Adrenal gland (tissue), 12 donors: ENCODE results near the gene MACF1. TPM values are rescaled to one million over a fixed set of nuclear protein-coding genes. Genes with fewer than 3 reads are reported as not detected.

ENCODE experiments used
- DNase-seq, 7 donors: peaks; one replicate each; pipeline ENCODE4 v3.0.0-alpha.2; 2019 to 2020
- H3K27ac ChIP-seq, 5 donors: fragments of 200-600 bp; sonication (generic) in 4 of 5; 1 replicate in 3 of 5; 2 replicates in 2 of 5; pipeline versions ENCODE4 v1.5.1 to v1.8.0; 2016 to 2020; ENCODE audit warnings: mild to moderate bottlenecking in 1 of 5
- H3K27me3 ChIP-seq: fragments of 200-600 bp; 2 replicates; pipeline ENCODE4 v1.8.0; 2021
- H3K36me3 ChIP-seq, 2 donors: fragments of 200-600 bp; replicated peaks in 1 of 2; 1 replicate in 1 of 2; 2 replicates in 1 of 2; pipeline versions ENCODE4 v1.5.1 to v1.8.0; 2018 to 2022
- H3K4me1 ChIP-seq, 2 donors: fragments of 200-600 bp; replicated peaks in 1 of 2; 1 replicate in 1 of 2; 2 replicates in 1 of 2; pipeline versions ENCODE4 v1.5.1 to v1.8.0; 2018 to 2021
- H3K4me3 ChIP-seq, 4 donors: fragments of 200-600 bp; sonication (generic) in 3 of 4; one replicate each; pipeline ENCODE4 v1.5.1; 2016 to 2018
- H3K9me3 ChIP-seq, 3 donors: fragments of 200-600 bp; sonication (generic) in 1 of 3; replicated peaks in 1 of 3; 1 replicate in 2 of 3; 2 replicates in 1 of 3; pipeline versions ENCODE4 v1.5.1 to v1.8.0; 2016 to 2021
- CTCF ChIP-seq, 6 experiments: fragments of 450-650 bp in 4 of 6; fragments of 200-600 bp in 2 of 6; sonication (generic) in 1 of 6; IDR thresholded peaks; 1 replicate in 5 of 6; 2 replicates in 1 of 6; pipeline versions ENCODE4 v1.5.1 to v1.8.0; 2016 to 2021; ENCODE audit warnings: antibody characterized with exemption in 6 of 6, mild to moderate bottlenecking in 2 of 6, moderate library complexity in 1 of 6
- POLR2A ChIP-seq, 2 donors: fragments of 450-650 bp; IDR thresholded peaks; one replicate each; pipeline ENCODE4 v1.6.1; 2017; ENCODE audit warnings: antibody characterized with exemption in 2 of 2, mild to moderate bottlenecking in 2 of 2, moderate library complexity in 1 of 2
- WGBS, 4 donors: extraction: QIAGEN DNeasy Blood & Tissue Kit in 2 of 4; methylation state at CpG; one replicate each; pipeline versions ENCODE4 v1.1.5 to v1.1.7; 2013 to 2017; 5-methylcytosine and 5-hydroxymethylcytosine counted together
- intact Hi-C, 2 donors: fragments of 100-400 bp; cut with DNase I; formaldehyde crosslinking; loops; one replicate each; pipeline versions ENCODE4 v1.14.1 to v1.15.0; 2022 to 2023
- polyA plus RNA-seq, 3 donors: library from polyadenylated mRNA; stranded (reverse); fragments of 200-250 nt in 2 of 3; fragments of 350-450 nt in 1 of 3; fragmentation: Illumina TruSeq in 1 of 3; extraction: RNeasy Lipid Tissue Mini Kit (QIAGEN cat#74804) in 1 of 3; gene quantifications; one replicate each; pipeline ENCODE4 v1.2.3, GENCODE V29; 2013 to 2014
- total RNA-seq, 9 donors: library from RNA; depleted of rRNA in 4 of 9; stranded (reverse); fragments of >200 nt in 4 of 9; fragments of 120-200 nt in 1 of 9; fragmentation: NEBNext Ultra II Directional in 1 of 9; extraction: Animal tissue kit (Norgen Biotek cat#: 25700) in 1 of 9; gene quantifications; one replicate each; pipeline versions ENCODE4 v1.1.0 to v1.2.4, GENCODE V29; 2013 to 2023
- donor health status: healthy with polysubstance abuse.
- donor health status: Bipolar disorder and iron deficiency.
- donor health status: DM: yes; HTN: yes; CAD: no.
- donor health status: DM: no; HTN: no; CAD: no.
- donor health status: DM: no; HTN: no; CAD: no.
- donor health status: DM: yes; HTN: yes; CAD: no.

MACF1 gene
- total and polyA plus RNA-seq, 12 donors, result 85.1 to 334 (median 219) TPM

GRCh38 chr1:39182804-39183203, 21.7 kb upstream of the MACF1 start:
- WGBS, 4 donors, result 98 to 100% (median 98%) methylated on average over 2 of the region's 2 CpGs
- intact Hi-C loops, result loop anchor here in 1 of 2 donors (10.0 kb wide), 1 partner anchor 48 kb away; no protein-coding TSS in a partner anchor
- Histone ChIP-seq H3K27ac (no peak overlapping the region), H3K4me1 (peaks cover 16 to 43% of the 10 kb centered on the region in 2 donors), H3K36me3 (no peaks in the 10 kb centered on the region), H3K27me3 (no peaks in the 10 kb centered on the region), H3K4me3 (no peak overlapping the region), H3K9me3 (no peaks in the 10 kb centered on the region)
- TF ChIP-seq POLR2A (IDR thresholded peaks at IDR 0.05) (no peak), CTCF (IDR thresholded peaks at IDR 0.05) (no peak)
- no peak for DNase-seq

GRCh38 chr1:39183503-39184353, 20.8 kb upstream of the MACF1 start:
- WGBS, 4 donors, result 75 to 94% (median 79%) methylated on average over 4 of the region's 4 CpGs
- TF ChIP-seq POLR2A (IDR thresholded peaks at IDR 0.05) (no peak), CTCF (IDR thresholded peaks at IDR 0.05) (peak; percentile 30 to 55 (median 51))
- Histone ChIP-seq H3K9me3 (no peaks in the 10 kb centered on the region), H3K27ac (peak overlapping the region in 4 of 5 donors; percentile 11 to 76 (median 54)), H3K27me3 (no peaks in the 10 kb centered on the region), H3K4me1 (peaks cover 8 to 34% of the 10 kb centered on the region in 2 donors), H3K36me3 (no peaks in the 10 kb centered on the region), H3K4me3 (no peak overlapping the region)
- DNase-seq, result peak; percentile 72 to 89 (median 83)
- intact Hi-C loops, result loop anchor here in 1 of 2 donors (10.0 kb wide), 1 partner anchor 49 kb away; no protein-coding TSS in a partner anchor

- Histone ChIP-seq H3K4me3 (no peak overlapping the region), H3K9me3 (no peaks in the 10 kb centered on the region), H3K36me3 (no peaks in the 10 kb centered on the region), H3K4me1 (peaks cover 1 to 33% of the 10 kb centered on the region in 2 donors), H3K27me3 (no peaks in the 10 kb centered on the region), H3K27ac (peak overlapping the region in 4 of 5 donors; percentile 11 to 76 (median 54))
- TF ChIP-seq POLR2A (IDR thresholded peaks at IDR 0.05) (no peak), CTCF (IDR thresholded peaks at IDR 0.05) (no peak)
- intact Hi-C loops, result loop anchor here in 1 of 2 donors (10.0 kb wide), 1 partner anchor 50 kb away; no protein-coding TSS in a partner anchor
- DNase-seq, result no peak
- 95 to 99% (median 96%) methylated on average over 3 of the region's 3 CpGs for WGBS, 4 donors
Measured at GRCh38 chr1:39184354-39184818, 20.1 kb upstream of the MACF1 start.

GRCh38 chr1:39187275-39188046, 17.0 kb upstream of the MACF1 start:
- no peak overlapping the region for H3K27ac ChIP-seq

More at GRCh38 chr1:39187275-39188046, 17.0 kb upstream of the MACF1 start:
- Histone ChIP-seq H3K36me3 (no peaks in the 10 kb centered on the region), H3K9me3 (no peaks in the 10 kb centered on the region), H3K27me3 (no peaks in the 10 kb centered on the region), H3K4me3 (no peak overlapping the region), H3K4me1 (peaks cover 10 to 49% of the 10 kb centered on the region in 2 donors)
- intact Hi-C loops, result loop anchor here in 1 of 2 donors (10.0 kb wide), 1 partner anchor 53 kb away; no protein-coding TSS in a partner anchor
- no peak for DNase-seq
- TF ChIP-seq POLR2A (IDR thresholded peaks at IDR 0.05), result no peak
- no peak for TF ChIP-seq CTCF (IDR thresholded peaks at IDR 0.05)
- 78 to 84% (median 80%) methylated on average over 3 of the region's 3 CpGs for WGBS, 4 donors
